SK-N-SH treated with all-trans-retinoic acid at 6 μM for 48 hours (cell line): ENCODE results near the gene PTPDC1.

ENCODE experiments used
- ATAC-seq: fragments of 200-7000 bp; cut with Tn5 transposase; 3 replicates; pipeline ENCODE4 v1.9.1; 2020; ENCODE audit warnings: mild to moderate bottlenecking, moderate library complexity
- ARNTL ChIP-seq: fragments of 450-650 bp; formaldehyde crosslinking; IDR thresholded peaks from 2 replicates; pipeline ENCODE4 v1.5.0; 2020; ENCODE audit warnings: low read depth, mild to moderate bottlenecking, moderate library complexity, borderline replicate concordance
- BACH2 ChIP-seq: fragments of 250-450 bp; sonication (Bioruptor Pico); IDR thresholded peaks from 2 replicates; pipeline ENCODE4 v1.9.0; 2021; ENCODE audit warnings: mild to moderate bottlenecking, borderline replicate concordance
- CSDC2 ChIP-seq: fragments of 250-450 bp; sonication (Bioruptor Pico); IDR thresholded peaks from 2 replicates; pipeline ENCODE4 v1.5.0; 2020; ENCODE audit warnings: mild to moderate bottlenecking, moderate library complexity
- ESRRG ChIP-seq: fragments of 250-450 bp; sonication (Bioruptor Pico); IDR thresholded peaks from 2 replicates; pipeline ENCODE4 v1.6.1; 2021; ENCODE audit warnings: mild to moderate bottlenecking
- GLIS3 ChIP-seq: fragments of 250-450 bp; sonication (Bioruptor Pico); IDR thresholded peaks from 2 replicates; pipeline ENCODE4 v1.5.0; 2020; ENCODE audit warnings: mild to moderate bottlenecking, moderate library complexity
- ISL1 ChIP-seq: fragments of 250-450 bp; sonication (Bioruptor Pico); IDR thresholded peaks from 2 replicates; pipeline ENCODE4 v2.1.2; 2022; ENCODE audit warnings: mild to moderate bottlenecking, moderate library complexity
- OSR1 ChIP-seq: fragments of 250-450 bp; sonication (Bioruptor Pico); IDR thresholded peaks from 2 replicates; pipeline ENCODE4 v1.8.0; 2022; ENCODE audit warnings: moderate library complexity, mild to moderate bottlenecking, inconsistent platforms
- PPARA ChIP-seq: fragments of 250-450 bp; sonication (Bioruptor Pico); IDR thresholded peaks from 2 replicates; pipeline ENCODE4 v1.5.0; 2020; ENCODE audit warnings: mild to moderate bottlenecking, borderline replicate concordance
- RARB ChIP-seq: fragments of 250-450 bp; sonication (Bioruptor Pico); IDR thresholded peaks from 2 replicates; pipeline ENCODE4 v1.8.0; 2021; ENCODE audit warnings: mild to moderate bottlenecking, moderate library complexity
- SNAI2 ChIP-seq: fragments of 250-450 bp; sonication (Bioruptor Pico); IDR thresholded peaks from 2 replicates; pipeline ENCODE4 v1.5.0; 2020; ENCODE audit warnings: mild to moderate bottlenecking, moderate library complexity
- TOX ChIP-seq: fragments of 250-450 bp; sonication (Bioruptor Pico); IDR thresholded peaks from 2 replicates; pipeline ENCODE4 v1.8.0; 2021; ENCODE audit warnings: mild to moderate bottlenecking, moderate library complexity, borderline replicate concordance
- ZC3H10 ChIP-seq: fragments of 250-450 bp; sonication (Bioruptor Pico); IDR thresholded peaks from 2 replicates; pipeline ENCODE4 v1.5.1; 2021; ENCODE audit warnings: mild to moderate bottlenecking, moderate library complexity
- ZFP3 ChIP-seq: fragments of 250-450 bp; sonication (Bioruptor Pico); IDR thresholded peaks from 2 replicates; pipeline ENCODE4 v1.5.0; 2020; ENCODE audit warnings: mild to moderate bottlenecking, moderate library complexity
- ZFP30 ChIP-seq: fragments of 450-650 bp; formaldehyde crosslinking; IDR thresholded peaks from 2 replicates; pipeline ENCODE4 v1.5.0; 2022; ENCODE audit warnings: mild to moderate bottlenecking, moderate library complexity
- ZNF565 ChIP-seq: fragments of 450-650 bp; formaldehyde crosslinking; conservative IDR thresholded peaks from 2 replicates; pipeline ENCODE4 v1.5.0; 2020; ENCODE audit warnings: low read depth, mild to moderate bottlenecking, moderate library complexity
- ZNF70 ChIP-seq: fragments of 450-650 bp; formaldehyde crosslinking; IDR thresholded peaks from 2 replicates; pipeline ENCODE4 v1.5.0; 2020; ENCODE audit warnings: mild to moderate bottlenecking, moderate library complexity
- ZNF8 ChIP-seq: fragments of 450-650 bp; formaldehyde crosslinking; IDR thresholded peaks from 2 replicates; pipeline ENCODE4 v1.5.0; 2020; ENCODE audit warnings: mild to moderate bottlenecking, moderate library complexity
- TF ChIP-seq, protein P1 (sequence below): fragments of 250-450 bp; sonication (Bioruptor Pico); IDR thresholded peaks from 2 replicates; pipeline ENCODE4 v1.5.0; 2020; ENCODE audit warnings: mild to moderate bottlenecking, moderate library complexity
- TF ChIP-seq, protein P2 (sequence below): fragments of 250-450 bp; sonication (Bioruptor Pico); IDR thresholded peaks from 2 replicates; pipeline ENCODE4 v1.8.0; 2021; ENCODE audit warnings: low read depth, mild to moderate bottlenecking, moderate library complexity, borderline replicate concordance
- TF ChIP-seq, protein P3 (sequence below): fragments of 250-450 bp; sonication (Bioruptor Pico); IDR thresholded peaks from 2 replicates; pipeline ENCODE4 v1.5.1; 2021; ENCODE audit warnings: mild to moderate bottlenecking, moderate library complexity
- TF ChIP-seq, protein P4 (sequence below): fragments of 250-450 bp; sonication (Bioruptor Pico); IDR thresholded peaks from 2 replicates; pipeline ENCODE4 v1.8.0; 2020; ENCODE audit warnings: mild to moderate bottlenecking, moderate library complexity, borderline replicate concordance

PTPDC1 gene, protein sequence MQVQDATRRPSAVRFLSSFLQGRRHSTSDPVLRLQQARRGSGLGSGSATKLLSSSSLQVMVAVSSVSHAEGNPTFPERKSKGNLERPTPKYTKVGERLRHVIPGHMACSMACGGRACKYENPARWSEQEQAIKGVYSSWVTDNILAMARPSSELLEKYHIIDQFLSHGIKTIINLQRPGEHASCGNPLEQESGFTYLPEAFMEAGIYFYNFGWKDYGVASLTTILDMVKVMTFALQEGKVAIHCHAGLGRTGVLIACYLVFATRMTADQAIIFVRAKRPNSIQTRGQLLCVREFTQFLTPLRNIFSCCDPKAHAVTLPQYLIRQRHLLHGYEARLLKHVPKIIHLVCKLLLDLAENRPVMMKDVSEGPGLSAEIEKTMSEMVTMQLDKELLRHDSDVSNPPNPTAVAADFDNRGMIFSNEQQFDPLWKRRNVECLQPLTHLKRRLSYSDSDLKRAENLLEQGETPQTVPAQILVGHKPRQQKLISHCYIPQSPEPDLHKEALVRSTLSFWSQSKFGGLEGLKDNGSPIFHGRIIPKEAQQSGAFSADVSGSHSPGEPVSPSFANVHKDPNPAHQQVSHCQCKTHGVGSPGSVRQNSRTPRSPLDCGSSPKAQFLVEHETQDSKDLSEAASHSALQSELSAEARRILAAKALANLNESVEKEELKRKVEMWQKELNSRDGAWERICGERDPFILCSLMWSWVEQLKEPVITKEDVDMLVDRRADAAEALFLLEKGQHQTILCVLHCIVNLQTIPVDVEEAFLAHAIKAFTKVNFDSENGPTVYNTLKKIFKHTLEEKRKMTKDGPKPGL

DNA sequence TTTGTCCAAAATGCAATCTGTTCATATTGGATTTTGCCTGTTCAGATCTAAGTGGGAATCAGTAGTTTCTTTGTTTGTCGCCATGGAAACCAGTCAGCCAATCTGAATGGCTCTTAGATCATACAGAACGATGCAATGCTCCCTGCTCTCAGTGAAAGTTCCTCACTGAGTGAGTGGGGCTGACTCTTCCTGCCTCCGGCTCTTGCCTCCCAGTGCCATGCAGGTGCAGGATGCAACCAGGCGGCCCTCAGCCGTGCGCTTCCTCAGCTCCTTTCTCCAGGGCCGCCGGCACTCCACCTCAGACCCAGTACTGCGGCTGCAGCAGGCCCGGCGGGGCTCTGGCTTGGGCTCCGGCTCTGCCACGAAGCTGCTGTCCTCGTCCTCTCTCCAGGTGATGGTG is at the start of gene PTPDC1:
Gene PTPDC1 (plus strand): TSS at position 151 of the 400 bp plus-strand sequence. CDS start 67 bp downstream, at position 218.
- ATAC-seq: peak; percentile 52; the same call in 2 of the 3 replicates
- no peak for TF ChIP-seq RARB (CRISPR knock-in tag)
- no peak for TF ChIP-seq GLIS3 (CRISPR knock-in tag)
- no peak for TF ChIP-seq OSR1 (CRISPR knock-in tag)
- TF ChIP-seq ESRRG (CRISPR knock-in tag): no peak
- TF ChIP-seq ZNF8 (CRISPR knock-in tag): no peak
- TF ChIP-seq, protein P1, sequence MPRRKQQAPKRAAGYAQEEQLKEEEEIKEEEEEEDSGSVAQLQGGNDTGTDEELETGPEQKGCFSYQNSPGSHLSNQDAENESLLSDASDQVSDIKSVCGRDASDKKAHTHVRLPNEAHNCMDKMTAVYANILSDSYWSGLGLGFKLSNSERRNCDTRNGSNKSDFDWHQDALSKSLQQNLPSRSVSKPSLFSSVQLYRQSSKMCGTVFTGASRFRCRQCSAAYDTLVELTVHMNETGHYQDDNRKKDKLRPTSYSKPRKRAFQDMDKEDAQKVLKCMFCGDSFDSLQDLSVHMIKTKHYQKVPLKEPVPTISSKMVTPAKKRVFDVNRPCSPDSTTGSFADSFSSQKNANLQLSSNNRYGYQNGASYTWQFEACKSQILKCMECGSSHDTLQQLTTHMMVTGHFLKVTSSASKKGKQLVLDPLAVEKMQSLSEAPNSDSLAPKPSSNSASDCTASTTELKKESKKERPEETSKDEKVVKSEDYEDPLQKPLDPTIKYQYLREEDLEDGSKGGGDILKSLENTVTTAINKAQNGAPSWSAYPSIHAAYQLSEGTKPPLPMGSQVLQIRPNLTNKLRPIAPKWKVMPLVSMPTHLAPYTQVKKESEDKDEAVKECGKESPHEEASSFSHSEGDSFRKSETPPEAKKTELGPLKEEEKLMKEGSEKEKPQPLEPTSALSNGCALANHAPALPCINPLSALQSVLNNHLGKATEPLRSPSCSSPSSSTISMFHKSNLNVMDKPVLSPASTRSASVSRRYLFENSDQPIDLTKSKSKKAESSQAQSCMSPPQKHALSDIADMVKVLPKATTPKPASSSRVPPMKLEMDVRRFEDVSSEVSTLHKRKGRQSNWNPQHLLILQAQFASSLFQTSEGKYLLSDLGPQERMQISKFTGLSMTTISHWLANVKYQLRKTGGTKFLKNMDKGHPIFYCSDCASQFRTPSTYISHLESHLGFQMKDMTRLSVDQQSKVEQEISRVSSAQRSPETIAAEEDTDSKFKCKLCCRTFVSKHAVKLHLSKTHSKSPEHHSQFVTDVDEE (CRISPR knock-in tag): no peak
- no peak for TF ChIP-seq CSDC2
- TF ChIP-seq PPARA (CRISPR knock-in tag): no peak
- no peak for TF ChIP-seq ZNF70 (CRISPR knock-in tag)
- no peak for TF ChIP-seq TOX (CRISPR knock-in tag)
- TF ChIP-seq ZFP30: no peak
- no peak for TF ChIP-seq ZFP3 (CRISPR knock-in tag)
- no peak for TF ChIP-seq ZNF565 (CRISPR knock-in tag)
- TF ChIP-seq, protein P2, sequence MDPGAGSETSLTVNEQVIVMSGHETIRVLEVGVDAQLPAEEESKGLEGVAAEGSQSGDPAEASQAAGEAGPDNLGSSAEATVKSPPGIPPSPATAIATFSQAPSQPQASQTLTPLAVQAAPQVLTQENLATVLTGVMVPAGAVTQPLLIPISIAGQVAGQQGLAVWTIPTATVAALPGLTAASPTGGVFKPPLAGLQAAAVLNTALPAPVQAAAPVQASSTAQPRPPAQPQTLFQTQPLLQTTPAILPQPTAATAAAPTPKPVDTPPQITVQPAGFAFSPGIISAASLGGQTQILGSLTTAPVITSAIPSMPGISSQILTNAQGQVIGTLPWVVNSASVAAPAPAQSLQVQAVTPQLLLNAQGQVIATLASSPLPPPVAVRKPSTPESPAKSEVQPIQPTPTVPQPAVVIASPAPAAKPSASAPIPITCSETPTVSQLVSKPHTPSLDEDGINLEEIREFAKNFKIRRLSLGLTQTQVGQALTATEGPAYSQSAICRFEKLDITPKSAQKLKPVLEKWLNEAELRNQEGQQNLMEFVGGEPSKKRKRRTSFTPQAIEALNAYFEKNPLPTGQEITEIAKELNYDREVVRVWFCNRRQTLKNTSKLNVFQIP: no peak
- TF ChIP-seq, protein P3, sequence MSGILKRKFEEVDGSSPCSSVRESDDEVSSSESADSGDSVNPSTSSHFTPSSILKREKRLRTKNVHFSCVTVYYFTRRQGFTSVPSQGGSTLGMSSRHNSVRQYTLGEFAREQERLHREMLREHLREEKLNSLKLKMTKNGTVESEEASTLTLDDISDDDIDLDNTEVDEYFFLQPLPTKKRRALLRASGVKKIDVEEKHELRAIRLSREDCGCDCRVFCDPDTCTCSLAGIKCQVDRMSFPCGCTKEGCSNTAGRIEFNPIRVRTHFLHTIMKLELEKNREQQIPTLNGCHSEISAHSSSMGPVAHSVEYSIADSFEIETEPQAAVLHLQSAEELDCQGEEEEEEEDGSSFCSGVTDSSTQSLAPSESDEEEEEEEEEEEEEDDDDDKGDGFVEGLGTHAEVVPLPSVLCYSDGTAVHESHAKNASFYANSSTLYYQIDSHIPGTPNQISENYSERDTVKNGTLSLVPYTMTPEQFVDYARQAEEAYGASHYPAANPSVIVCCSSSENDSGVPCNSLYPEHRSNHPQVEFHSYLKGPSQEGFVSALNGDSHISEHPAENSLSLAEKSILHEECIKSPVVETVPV (CRISPR knock-in tag): no peak
- no peak for TF ChIP-seq BACH2
- TF ChIP-seq, protein P4, sequence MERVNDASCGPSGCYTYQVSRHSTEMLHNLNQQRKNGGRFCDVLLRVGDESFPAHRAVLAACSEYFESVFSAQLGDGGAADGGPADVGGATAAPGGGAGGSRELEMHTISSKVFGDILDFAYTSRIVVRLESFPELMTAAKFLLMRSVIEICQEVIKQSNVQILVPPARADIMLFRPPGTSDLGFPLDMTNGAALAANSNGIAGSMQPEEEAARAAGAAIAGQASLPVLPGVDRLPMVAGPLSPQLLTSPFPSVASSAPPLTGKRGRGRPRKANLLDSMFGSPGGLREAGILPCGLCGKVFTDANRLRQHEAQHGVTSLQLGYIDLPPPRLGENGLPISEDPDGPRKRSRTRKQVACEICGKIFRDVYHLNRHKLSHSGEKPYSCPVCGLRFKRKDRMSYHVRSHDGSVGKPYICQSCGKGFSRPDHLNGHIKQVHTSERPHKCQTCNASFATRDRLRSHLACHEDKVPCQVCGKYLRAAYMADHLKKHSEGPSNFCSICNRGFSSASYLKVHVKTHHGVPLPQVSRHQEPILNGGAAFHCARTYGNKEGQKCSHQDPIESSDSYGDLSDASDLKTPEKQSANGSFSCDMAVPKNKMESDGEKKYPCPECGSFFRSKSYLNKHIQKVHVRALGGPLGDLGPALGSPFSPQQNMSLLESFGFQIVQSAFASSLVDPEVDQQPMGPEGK: no peak
- TF ChIP-seq ZC3H10 (CRISPR knock-in tag): no peak
- no peak for TF ChIP-seq SNAI2
- TF ChIP-seq ISL1 (CRISPR knock-in tag): no peak
- TF ChIP-seq, all 23 proteins: peak for 0

DNA sequence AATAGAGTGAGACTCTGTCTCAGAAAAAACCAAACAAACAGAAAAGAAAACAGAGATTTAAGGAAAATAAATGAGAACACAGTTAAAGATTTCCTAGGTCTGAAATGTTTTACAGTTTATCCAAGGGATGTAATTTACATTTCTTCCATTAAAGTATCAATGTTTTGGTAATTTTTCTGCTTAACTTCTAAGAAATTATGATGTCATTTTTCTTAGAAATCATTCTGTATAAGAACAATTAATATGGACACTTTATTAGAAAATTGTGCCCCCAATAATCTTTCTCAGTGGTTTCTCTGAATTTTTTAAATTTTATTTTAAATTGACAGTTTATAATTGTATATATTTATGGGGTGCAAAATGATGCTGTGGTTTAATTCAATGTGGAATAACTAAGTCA is 49.8 kb upstream of the PTPDC1 start:
- TF ChIP-seq, protein P1 (CRISPR knock-in tag): no peak
- no peak for TF ChIP-seq ZNF70 (CRISPR knock-in tag)
- TF ChIP-seq ZNF8 (CRISPR knock-in tag): no peak
- no peak for TF ChIP-seq RARB (CRISPR knock-in tag)
- TF ChIP-seq CSDC2: no peak
- no peak for TF ChIP-seq BACH2
- no peak for TF ChIP-seq ISL1 (CRISPR knock-in tag)
- TF ChIP-seq ARNTL (CRISPR knock-in tag): no peak
- no peak for ATAC-seq
